K562 (cell line): ENCODE data around the gene SPATA2L. TPM values are rescaled to one million over a fixed set of nuclear protein-coding genes. Genes with fewer than 3 reads are reported as not detected.

Experiments
- CREB5 ChIP-seq: fragments of 250-450 bp; sonication (Bioruptor Pico); IDR thresholded peaks from 2 replicates; pipeline ENCODE4 v1.5.0; 2020; ENCODE audit warnings: mild to moderate bottlenecking
- CSDE1 ChIP-seq, 2 experiments: fragments of 450-650 bp; IDR thresholded peaks; 2 replicates each; pipeline ENCODE4 v1.6.1; 2016; ENCODE audit warnings: mild to moderate bottlenecking in 1 of 2
- ELK3 ChIP-seq: fragments of 450-650 bp; formaldehyde crosslinking; IDR thresholded peaks from 2 replicates; pipeline ENCODE4 v1.4.0; 2020; ENCODE audit warnings: mild to moderate bottlenecking
- EZH2 ChIP-seq: IDR thresholded peaks from 2 replicates; pipeline ENCODE4 v1.6.1; 2012; ENCODE audit warnings: low read depth, mild to moderate bottlenecking, inconsistent platforms, low read length, borderline replicate concordance
- GTF2F1 ChIP-seq: IDR thresholded peaks from 2 replicates; pipeline ENCODE4 v1.6.1; 2011; ENCODE audit warnings: low read depth, low read length, improper control_type of control experiment
- L3MBTL2 ChIP-seq: fragments of 450-650 bp; IDR thresholded peaks from 2 replicates; pipeline ENCODE4 v1.6.1; 2016; ENCODE audit warnings: mild to moderate bottlenecking, moderate library complexity
- SLC30A9 ChIP-seq: fragments of 250-450 bp; sonication (Bioruptor Pico); IDR thresholded peaks from 2 replicates; pipeline ENCODE4 v1.8.0; 2022; ENCODE audit warnings: mild to moderate bottlenecking, moderate library complexity
- TSC22D4 ChIP-seq: fragments of 450-650 bp; IDR thresholded peaks from 2 replicates; pipeline ENCODE4 v1.6.1; 2016; ENCODE audit warnings: missing genetic modification characterization, missing biosample characterization, control low read depth
- ZNF134 ChIP-seq: fragments of 250-450 bp; sonication (Bioruptor Pico); conservative IDR thresholded peaks from 2 replicates; pipeline ENCODE4 v1.4.0; 2020
- ZNF282 ChIP-seq: sonication (generic); formaldehyde crosslinking; IDR thresholded peaks from 2 replicates; pipeline ENCODE4 v1.8.1; 2023; ENCODE audit warnings: missing genetic modification reagents
- ZNF655 ChIP-seq: fragments of 250-450 bp; sonication (Bioruptor Pico); IDR thresholded peaks from 2 replicates; pipeline ENCODE4 v1.5.0; 2021
- ZNF77 ChIP-seq: fragments of 250-450 bp; sonication (Bioruptor Pico); IDR thresholded peaks from 2 replicates; pipeline ENCODE4 v1.5.0; 2020
- polyA plus RNA-seq, 8 experiments: library from polyadenylated mRNA; depleted of rRNA in 4 of 8; stranded (reverse) in 5 of 8; unstranded in 3 of 8; fragments of >200 nt; fragmentation: Nextera tagmentation in 2 of 8; fragmentation: Illumina TruSeq in 1 of 8; extraction: Ambion mirVana in 2 of 8; extraction: Trizol in 1 of 8; gene quantifications; 2 replicates each; pipeline versions ENCODE4 v1.2.1 to v1.2.3, GENCODE V29; 2011 to 2014; ENCODE audit warnings: inconsistent platforms in 1 of 8, missing spikeins in 1 of 8
- total RNA-seq, 7 experiments: library from RNA; depleted of rRNA in 6 of 7; stranded (reverse); fragments of >200 nt in 6 of 7; fragmentation: Illumina TruSeq in 2 of 7; extraction: Trizol in 2 of 7; gene quantifications; 2 replicates each; pipeline versions ENCODE4 v1.2.1 to v1.2.3, GENCODE V29; 2011 to 2021; ENCODE audit warnings: low replicate concordance in 1 of 7
- TF ChIP-seq, protein P1 (sequence below): fragments of 450-650 bp; IDR thresholded peaks from 2 replicates; pipeline ENCODE4 v1.6.1; 2016; ENCODE audit warnings: mild to moderate bottlenecking, moderate library complexity

SPATA2L gene
- total and polyA plus RNA-seq, 9 of the 15 experiments (the other 6 are each of a cell fraction or from before 2014, with no cell fraction given), result 0.13 to 19.2 (median 4.8) TPM; not detected in 1

GRCh38 chr16:89700649-89701424, 668 bp downstream of the SPATA2L start (continued):
- TF ChIP-seq, protein P1, sequence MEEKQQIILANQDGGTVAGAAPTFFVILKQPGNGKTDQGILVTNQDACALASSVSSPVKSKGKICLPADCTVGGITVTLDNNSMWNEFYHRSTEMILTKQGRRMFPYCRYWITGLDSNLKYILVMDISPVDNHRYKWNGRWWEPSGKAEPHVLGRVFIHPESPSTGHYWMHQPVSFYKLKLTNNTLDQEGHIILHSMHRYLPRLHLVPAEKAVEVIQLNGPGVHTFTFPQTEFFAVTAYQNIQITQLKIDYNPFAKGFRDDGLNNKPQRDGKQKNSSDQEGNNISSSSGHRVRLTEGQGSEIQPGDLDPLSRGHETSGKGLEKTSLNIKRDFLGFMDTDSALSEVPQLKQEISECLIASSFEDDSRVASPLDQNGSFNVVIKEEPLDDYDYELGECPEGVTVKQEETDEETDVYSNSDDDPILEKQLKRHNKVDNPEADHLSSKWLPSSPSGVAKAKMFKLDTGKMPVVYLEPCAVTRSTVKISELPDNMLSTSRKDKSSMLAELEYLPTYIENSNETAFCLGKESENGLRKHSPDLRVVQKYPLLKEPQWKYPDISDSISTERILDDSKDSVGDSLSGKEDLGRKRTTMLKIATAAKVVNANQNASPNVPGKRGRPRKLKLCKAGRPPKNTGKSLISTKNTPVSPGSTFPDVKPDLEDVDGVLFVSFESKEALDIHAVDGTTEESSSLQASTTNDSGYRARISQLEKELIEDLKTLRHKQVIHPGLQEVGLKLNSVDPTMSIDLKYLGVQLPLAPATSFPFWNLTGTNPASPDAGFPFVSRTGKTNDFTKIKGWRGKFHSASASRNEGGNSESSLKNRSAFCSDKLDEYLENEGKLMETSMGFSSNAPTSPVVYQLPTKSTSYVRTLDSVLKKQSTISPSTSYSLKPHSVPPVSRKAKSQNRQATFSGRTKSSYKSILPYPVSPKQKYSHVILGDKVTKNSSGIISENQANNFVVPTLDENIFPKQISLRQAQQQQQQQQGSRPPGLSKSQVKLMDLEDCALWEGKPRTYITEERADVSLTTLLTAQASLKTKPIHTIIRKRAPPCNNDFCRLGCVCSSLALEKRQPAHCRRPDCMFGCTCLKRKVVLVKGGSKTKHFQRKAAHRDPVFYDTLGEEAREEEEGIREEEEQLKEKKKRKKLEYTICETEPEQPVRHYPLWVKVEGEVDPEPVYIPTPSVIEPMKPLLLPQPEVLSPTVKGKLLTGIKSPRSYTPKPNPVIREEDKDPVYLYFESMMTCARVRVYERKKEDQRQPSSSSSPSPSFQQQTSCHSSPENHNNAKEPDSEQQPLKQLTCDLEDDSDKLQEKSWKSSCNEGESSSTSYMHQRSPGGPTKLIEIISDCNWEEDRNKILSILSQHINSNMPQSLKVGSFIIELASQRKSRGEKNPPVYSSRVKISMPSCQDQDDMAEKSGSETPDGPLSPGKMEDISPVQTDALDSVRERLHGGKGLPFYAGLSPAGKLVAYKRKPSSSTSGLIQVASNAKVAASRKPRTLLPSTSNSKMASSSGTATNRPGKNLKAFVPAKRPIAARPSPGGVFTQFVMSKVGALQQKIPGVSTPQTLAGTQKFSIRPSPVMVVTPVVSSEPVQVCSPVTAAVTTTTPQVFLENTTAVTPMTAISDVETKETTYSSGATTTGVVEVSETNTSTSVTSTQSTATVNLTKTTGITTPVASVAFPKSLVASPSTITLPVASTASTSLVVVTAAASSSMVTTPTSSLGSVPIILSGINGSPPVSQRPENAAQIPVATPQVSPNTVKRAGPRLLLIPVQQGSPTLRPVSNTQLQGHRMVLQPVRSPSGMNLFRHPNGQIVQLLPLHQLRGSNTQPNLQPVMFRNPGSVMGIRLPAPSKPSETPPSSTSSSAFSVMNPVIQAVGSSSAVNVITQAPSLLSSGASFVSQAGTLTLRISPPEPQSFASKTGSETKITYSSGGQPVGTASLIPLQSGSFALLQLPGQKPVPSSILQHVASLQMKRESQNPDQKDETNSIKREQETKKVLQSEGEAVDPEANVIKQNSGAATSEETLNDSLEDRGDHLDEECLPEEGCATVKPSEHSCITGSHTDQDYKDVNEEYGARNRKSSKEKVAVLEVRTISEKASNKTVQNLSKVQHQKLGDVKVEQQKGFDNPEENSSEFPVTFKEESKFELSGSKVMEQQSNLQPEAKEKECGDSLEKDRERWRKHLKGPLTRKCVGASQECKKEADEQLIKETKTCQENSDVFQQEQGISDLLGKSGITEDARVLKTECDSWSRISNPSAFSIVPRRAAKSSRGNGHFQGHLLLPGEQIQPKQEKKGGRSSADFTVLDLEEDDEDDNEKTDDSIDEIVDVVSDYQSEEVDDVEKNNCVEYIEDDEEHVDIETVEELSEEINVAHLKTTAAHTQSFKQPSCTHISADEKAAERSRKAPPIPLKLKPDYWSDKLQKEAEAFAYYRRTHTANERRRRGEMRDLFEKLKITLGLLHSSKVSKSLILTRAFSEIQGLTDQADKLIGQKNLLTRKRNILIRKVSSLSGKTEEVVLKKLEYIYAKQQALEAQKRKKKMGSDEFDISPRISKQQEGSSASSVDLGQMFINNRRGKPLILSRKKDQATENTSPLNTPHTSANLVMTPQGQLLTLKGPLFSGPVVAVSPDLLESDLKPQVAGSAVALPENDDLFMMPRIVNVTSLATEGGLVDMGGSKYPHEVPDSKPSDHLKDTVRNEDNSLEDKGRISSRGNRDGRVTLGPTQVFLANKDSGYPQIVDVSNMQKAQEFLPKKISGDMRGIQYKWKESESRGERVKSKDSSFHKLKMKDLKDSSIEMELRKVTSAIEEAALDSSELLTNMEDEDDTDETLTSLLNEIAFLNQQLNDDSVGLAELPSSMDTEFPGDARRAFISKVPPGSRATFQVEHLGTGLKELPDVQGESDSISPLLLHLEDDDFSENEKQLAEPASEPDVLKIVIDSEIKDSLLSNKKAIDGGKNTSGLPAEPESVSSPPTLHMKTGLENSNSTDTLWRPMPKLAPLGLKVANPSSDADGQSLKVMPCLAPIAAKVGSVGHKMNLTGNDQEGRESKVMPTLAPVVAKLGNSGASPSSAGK, result no peak
- TF ChIP-seq ZNF134 (CRISPR knock-in tag) (no peak), GTF2F1 (0 out of 2 replicates have a peak, but pooled peaks have one; percentile 22), CREB5 (no peak), EZH2 (no peak), TSC22D4 (tag) (no peak), ZNF655 (no peak), ZNF282 (CRISPR knock-in tag) (peak; percentile 96), ELK3 (CRISPR knock-in tag) (no peak), L3MBTL2 (peak; percentile 73), SLC30A9 (CRISPR knock-in tag) (no peak), CSDE1 (IDR thresholded peaks at IDR 0.05) (no peak), ZNF77 (CRISPR knock-in tag) (no peak)
